HL-60/S4 treated with retinoic acid at 250 ng/mL for 4 days and 3 days (cell line): ENCODE measurements around the gene CEP97.

Experiments
- in situ Hi-C: fragments of 300-500 bp; cut with MboI; formaldehyde crosslinking; loops from 2 replicates; pipeline ENCODE4 v1.7.0; 2022; ENCODE audit warnings: low sequenced_read_pairs

The CEP97 gene

DNA sequence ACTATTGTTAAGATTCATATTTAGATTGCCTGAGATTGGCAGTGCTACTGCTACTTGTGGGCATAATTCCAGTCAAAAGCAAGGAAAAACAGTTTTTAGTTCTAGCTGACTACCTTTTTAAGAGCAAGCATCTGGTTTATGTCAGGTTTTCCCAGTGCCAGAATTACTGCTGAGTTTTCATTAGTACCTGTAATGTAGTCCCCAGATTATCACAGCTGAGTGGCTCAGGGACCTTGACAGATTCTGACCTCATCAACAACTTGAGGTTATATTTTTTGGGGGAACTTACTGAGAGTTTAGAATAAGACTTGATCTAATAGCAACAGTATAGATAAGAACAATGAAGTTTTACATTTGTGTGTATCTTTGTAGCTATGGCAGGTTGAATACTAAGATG is 85.6 kb downstream of the CEP97 start:
- in situ Hi-C loops = loop anchor here (25.0 kb wide), 2 partner anchors 427 to 927 kb away; no protein-coding TSS in a partner anchor

GRCh38 chr3:101811875-101812274 is 87.5 kb downstream of the CEP97 start:
- in situ Hi-C loops = loop anchor here (25.0 kb wide), 2 partner anchors 425 to 925 kb away; no protein-coding TSS in a partner anchor

GRCh38 chr3:101812895-101813294 is 88.5 kb downstream of the CEP97 start:
- in situ Hi-C loops = loop anchor here (25.0 kb wide), 2 partner anchors 424 to 924 kb away; no protein-coding TSS in a partner anchor

DNA sequence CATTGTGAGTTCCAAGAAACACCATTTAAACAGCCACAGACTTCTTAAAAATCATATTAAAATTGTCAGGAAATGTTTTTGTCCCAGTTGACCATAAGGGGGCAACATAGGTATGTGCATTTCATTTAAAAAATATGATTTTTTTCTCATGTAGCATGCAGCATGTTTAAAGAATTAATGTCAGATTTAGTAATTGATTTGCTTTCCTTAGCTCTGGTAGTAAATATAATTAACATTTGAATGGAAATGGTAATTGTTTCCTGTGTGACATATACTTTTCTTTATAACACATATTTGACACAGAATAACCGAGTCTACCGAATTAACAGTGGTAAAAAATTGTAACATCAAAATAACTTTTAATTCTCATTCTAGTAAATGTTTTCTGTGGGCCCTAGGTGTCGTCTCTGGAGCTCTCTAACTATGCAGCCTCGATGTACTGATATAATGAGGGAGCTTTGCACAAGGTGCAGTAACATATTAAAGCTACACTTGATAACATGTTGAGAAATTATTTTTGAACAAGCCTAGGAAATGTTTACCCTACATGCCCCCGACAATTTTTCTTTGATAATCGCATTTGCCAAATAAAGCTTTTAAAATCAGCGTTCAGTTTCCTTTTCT is 89.5 kb downstream of the CEP97 start:
- in situ Hi-C loops = loop anchor here (25.0 kb wide), 2 partner anchors 423 to 923 kb away; no protein-coding TSS in a partner anchor

GRCh38 chr3:101814835-101815234 is 90.4 kb downstream of the CEP97 start:
- in situ Hi-C loops = loop anchor here (25.0 kb wide), 2 partner anchors 422 to 922 kb away; no protein-coding TSS in a partner anchor

DNA sequence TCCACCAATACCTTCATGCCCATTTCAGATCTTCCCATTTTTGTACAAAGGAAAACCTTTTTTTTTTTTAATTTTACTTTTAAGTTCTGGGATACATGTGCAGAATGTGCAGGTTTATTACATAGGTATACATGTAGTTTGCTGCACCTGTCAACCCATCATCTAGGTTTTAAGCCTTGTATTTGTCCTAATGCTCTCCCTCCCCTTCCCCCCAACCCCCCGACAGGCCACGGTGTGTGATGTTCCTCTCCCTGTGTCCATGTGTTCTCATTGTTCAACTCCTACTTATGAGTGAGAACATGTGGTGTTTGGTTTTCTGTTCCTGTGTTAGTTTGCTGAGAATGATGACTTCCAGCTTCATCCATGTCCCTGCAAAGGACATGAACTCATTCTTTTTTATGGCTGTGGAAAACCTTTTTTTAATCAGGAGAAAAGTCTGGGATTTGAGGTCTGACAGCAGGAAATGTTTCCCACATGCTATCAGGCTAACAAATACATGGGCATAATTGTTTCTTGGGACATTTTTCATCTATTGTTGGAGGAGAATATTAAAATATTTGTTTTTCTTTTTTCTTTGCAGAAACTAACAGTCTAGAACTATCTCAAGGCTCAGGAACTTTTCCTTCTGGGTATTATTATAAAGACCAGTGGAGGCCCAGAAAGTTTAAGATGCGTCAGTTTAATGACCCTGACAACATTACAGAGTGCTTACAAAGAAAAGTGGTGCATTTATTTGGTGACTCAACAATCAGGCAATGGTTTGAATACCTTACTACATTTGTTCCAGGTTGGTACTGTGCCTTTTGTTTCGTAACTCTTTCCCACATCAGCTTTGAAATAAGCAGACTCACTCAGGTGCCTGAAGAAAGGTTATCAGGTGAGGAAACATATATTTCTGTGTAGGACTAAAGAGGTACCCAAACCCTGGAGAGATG is 92.1 kb downstream of the CEP97 start:
- in situ Hi-C loops = loop anchor here (25.0 kb wide), 2 partner anchors 421 to 921 kb away; no protein-coding TSS in a partner anchor

- in situ Hi-C loops = loop anchor here (25.0 kb wide), 2 partner anchors 419 to 919 kb away; no protein-coding TSS in a partner anchor
Measured at GRCh38 chr3:101817992-101818391, 93.6 kb downstream of the CEP97 start.

GRCh38 chr3:101819649-101820206 is 95.3 kb downstream of the CEP97 start:
- in situ Hi-C loops = loop anchor here (25.0 kb wide), 2 partner anchors 418 to 918 kb away; no protein-coding TSS in a partner anchor
